ENCODE measurements around the gene ATP6V1B1. TPM values are rescaled to one million over a fixed set of nuclear protein-coding genes. Genes with fewer than 3 reads are reported as not detected.

Gene ATP6V1B1
- total and polyA plus RNA-seq, 2 of the 13 experiments (the other 11 are each of a cell fraction or from before 2014, with no cell fraction given), result 0.58 to 1.6 TPM

- TF ChIP-seq ZNF318 (CRISPR knock-in tag; IDR thresholded peaks at IDR 0.05), result peak; percentile 92
- peak; percentile 32; the same call in 1 of the 2 replicates for TF ChIP-seq BORCS8-MEF2B (CRISPR knock-in tag; IDR thresholded peaks at IDR 0.05)
- TF ChIP-seq PBX3 (CRISPR knock-in tag; IDR thresholded peaks at IDR 0.05; ENCODE audit: borderline replicate concordance), result 0 out of 2 replicates have a peak, but pooled peaks have one; percentile 69
- peak; percentile 17; the same call in 1 of the 2 replicates for TF ChIP-seq FOXO1 (CRISPR knock-in tag; IDR thresholded peaks at IDR 0.05)
- TF ChIP-seq ZSCAN20 (CRISPR knock-in tag; IDR thresholded peaks at IDR 0.05; ENCODE audit: borderline replicate concordance), result peak; percentile 57; the same call in 1 of the 2 replicates
- no peak for TF ChIP-seq TFDP1 (CRISPR knock-in tag; IDR thresholded peaks at IDR 0.05; ENCODE audit: borderline replicate concordance)
- TF ChIP-seq ZNF18 (CRISPR knock-in tag; IDR thresholded peaks at IDR 0.05; ENCODE audit: insufficient replicate concordance), result peak; percentile 44
- 0 out of 2 replicates have a peak, but pooled peaks have one; percentile 26 for TF ChIP-seq ZBTB25 (CRISPR knock-in tag; IDR thresholded peaks at IDR 0.05)
- TF ChIP-seq THAP9 (CRISPR knock-in tag; IDR thresholded peaks at IDR 0.05; ENCODE audit: borderline replicate concordance), result peak; percentile 50; the same call in 1 of the 2 replicates
- peak; percentile 61 for TF ChIP-seq ZMYM4 (CRISPR knock-in tag; IDR thresholded peaks at IDR 0.05)
Observed at GRCh38 chr2:70948337-70949003, 12.8 kb downstream of the ATP6V1B1 start (continued).

All from HepG2 (cell line).